Epithelial cell of proximal tubule (primary cell): ENCODE measurements around the gene KCP. TPM values are rescaled to one million over a fixed set of nuclear protein-coding genes. Genes with fewer than 3 reads are reported as not detected.

ENCODE experiments used
- DNase-seq: peaks from one replicate; pipeline ENCODE4 v3.0.0-alpha.2; 2011; ENCODE audit warnings: low read depth
- H3K4me3 ChIP-seq: 2 replicates; pipeline ENCODE4 v1.5.1; 2011; ENCODE audit warnings: low read depth, mild to moderate bottlenecking, low read length
- CTCF ChIP-seq: conservative IDR thresholded peaks from 2 replicates; pipeline ENCODE4 v1.5.1; 2012; ENCODE audit warnings: low read depth, mild to moderate bottlenecking, low read length
- total RNA-seq: library from RNA; depleted of rRNA; stranded (reverse); fragments of >200 nt; gene quantifications from 2 replicates; pipeline ENCODE4 v1.2.3, GENCODE V29; 2015

KCP gene
- total RNA-seq, 1 donor from 2014 or later: 5.2 TPM

GRCh38 chr7:128860158-128861073 lies 50.1 kb downstream of the KCP start:
- no peak for DNase-seq
- peak; percentile 37 for TF ChIP-seq CTCF
- no peak overlapping the region for H3K4me3 ChIP-seq

DNA sequence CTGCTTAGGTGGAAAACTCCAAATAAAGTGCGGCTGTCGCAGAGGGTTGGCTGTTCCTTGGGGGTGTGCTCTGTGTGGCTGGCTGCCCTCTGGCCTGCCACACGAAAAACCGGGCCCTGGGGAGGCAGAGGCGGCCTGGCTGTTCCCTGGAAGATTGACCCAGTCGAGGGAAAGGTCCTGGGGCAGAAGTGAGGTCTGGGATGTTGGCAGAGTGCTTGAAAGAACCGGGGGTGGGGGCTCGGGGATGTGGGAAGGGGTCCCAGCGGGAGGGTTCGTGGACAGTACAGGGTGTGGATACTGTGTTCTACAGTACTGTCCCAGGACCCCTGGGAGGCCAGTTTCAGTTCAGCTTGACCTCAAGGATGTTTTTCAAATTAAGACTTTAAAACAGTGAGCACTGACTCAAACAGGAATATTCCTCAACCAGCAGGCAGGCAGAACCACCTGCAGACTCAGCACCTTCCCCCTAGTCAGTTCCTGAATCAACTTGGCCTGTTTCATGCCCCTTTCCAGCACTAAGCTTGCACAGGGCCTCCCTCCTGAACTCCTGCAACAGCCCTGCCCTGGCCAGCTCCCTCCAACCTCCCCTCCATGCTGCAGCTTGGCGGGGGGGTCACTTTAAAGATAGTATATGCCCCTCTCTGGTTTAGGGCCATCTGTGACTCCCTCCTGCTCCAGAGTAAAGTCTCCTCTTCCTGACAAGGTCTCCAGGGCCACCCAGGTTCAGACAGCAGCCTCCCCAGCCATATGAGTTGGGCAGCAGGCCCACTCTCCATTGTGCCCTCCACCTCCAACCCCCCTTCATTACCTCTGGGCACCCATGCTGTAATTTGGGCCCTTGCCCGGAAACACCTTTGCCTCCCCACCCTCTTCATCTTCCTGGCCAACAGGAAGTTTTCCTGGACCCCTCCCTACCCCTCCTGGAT lies 51.0 kb downstream of the KCP start:
- TF ChIP-seq CTCF: no peak
- H3K4me3 ChIP-seq: no peak overlapping the region
- no peak for DNase-seq

GRCh38 chr7:128858380-128859231 lies 51.9 kb downstream of the KCP start:
- TF ChIP-seq CTCF: no peak
- no peak overlapping the region for H3K4me3 ChIP-seq
- DNase-seq: no peak

- no peak overlapping the region for H3K4me3 ChIP-seq
- DNase-seq: no peak
- no peak for TF ChIP-seq CTCF
Observed at GRCh38 chr7:128856001-128856718, 54.3 kb downstream of the KCP start.

GRCh38 chr7:128855559-128855958 lies 55.0 kb downstream of the KCP start:
- no peak for TF ChIP-seq CTCF
- H3K4me3 ChIP-seq: no peak overlapping the region
- no peak for DNase-seq

- H3K4me3 ChIP-seq: no peak overlapping the region
- TF ChIP-seq CTCF: no peak
- DNase-seq: no peak
Observed at GRCh38 chr7:128854396-128854795, 56.1 kb downstream of the KCP start.
